GM23338 (cell line): ENCODE data around the gene RPUSD1. TPM values are rescaled to one million over a fixed set of nuclear protein-coding genes. Genes with fewer than 3 reads are reported as not detected.

Experiments used
- ATAC-seq: fragments of 200-7000 bp; cut with Tn5 transposase; 3 replicates; pipeline ENCODE4 v1.9.1; 2020
- DNase-seq: peaks from one replicate; pipeline ENCODE4 v3.0.0-alpha.2; 2015; ENCODE audit warnings: low spot score
- H2AFZ ChIP-seq: fragments of 200-600 bp; sonication (generic); 2 replicates; pipeline ENCODE4 v1.8.0; 2016; ENCODE audit warnings: antibody characterized with exemption, mild to moderate bottlenecking, moderate library complexity
- H3F3A ChIP-seq: fragments of 200-600 bp; sonication (generic); replicated peaks from 2 replicates; pipeline ENCODE4 v1.8.0; 2017; ENCODE audit warnings: antibody characterized with exemption, mixed run types, low read depth
- H3K27ac ChIP-seq: fragments of 200-600 bp; sonication (generic); 2 replicates; pipeline ENCODE4 v1.6.1; 2016; ENCODE audit warnings: low read depth
- H3K27me3 ChIP-seq: fragments of 200-600 bp; sonication (generic); 2 replicates; pipeline ENCODE4 v1.8.0; 2016; ENCODE audit warnings: mild to moderate bottlenecking, mixed run types, moderate library complexity; ENCODE audit not compliant: insufficient read depth
- H3K36me3 ChIP-seq: fragments of 200-600 bp; sonication (generic); 2 replicates; pipeline ENCODE4 v1.8.0; 2016; ENCODE audit warnings: mild to moderate bottlenecking; ENCODE audit not compliant: insufficient read depth
- H3K4me1 ChIP-seq: fragments of 200-600 bp; sonication (generic); 2 replicates; pipeline ENCODE4 v1.8.0; 2016; ENCODE audit warnings: mild to moderate bottlenecking, moderate library complexity; ENCODE audit not compliant: insufficient read depth
- H3K4me2 ChIP-seq: fragments of 200-600 bp; sonication (generic); 2 replicates; pipeline ENCODE4 v1.7.1; 2017; ENCODE audit warnings: mixed run types
- H3K4me3 ChIP-seq: fragments of 200-600 bp; sonication (generic); 2 replicates; pipeline ENCODE4 v1.6.1; 2016; ENCODE audit warnings: mixed run types
- H3K79me2 ChIP-seq: fragments of 200-600 bp; sonication (generic); replicated peaks from 2 replicates; pipeline ENCODE4 v1.8.0; 2017; ENCODE audit warnings: mild to moderate bottlenecking; ENCODE audit not compliant: insufficient read depth
- H3K9me2 ChIP-seq: fragments of 200-600 bp; sonication (generic); 2 replicates; pipeline ENCODE4 v1.8.0; 2017; ENCODE audit not compliant: insufficient read depth
- H4K20me1 ChIP-seq: fragments of 200-600 bp; sonication (generic); replicated peaks from 2 replicates; pipeline ENCODE4 v1.8.0; 2017; ENCODE audit warnings: mild to moderate bottlenecking; ENCODE audit not compliant: insufficient read depth
- H3K27ac Mint-ChIP-seq: 2 replicates; pipeline ENCODE4 v1.8.0; 2020; ENCODE audit warnings: inconsistent platforms, mild to moderate bottlenecking, moderate library complexity, mixed read lengths
- H3K27me3 Mint-ChIP-seq: 3 replicates; pipeline ENCODE4 v1.8.0; 2022; ENCODE audit warnings: low read depth, mild to moderate bottlenecking, moderate library complexity, mixed read lengths, inconsistent platforms; ENCODE audit not compliant: insufficient read depth, poor library complexity
- H3K36me3 Mint-ChIP-seq: 3 replicates; pipeline ENCODE4 v1.8.0; 2021; ENCODE audit warnings: low read depth, mild to moderate bottlenecking, inconsistent platforms, moderate library complexity, mixed read lengths
- H3K4me1 Mint-ChIP-seq: 3 replicates; pipeline ENCODE4 v1.8.0; 2020; ENCODE audit warnings: mild to moderate bottlenecking, inconsistent platforms, mixed read lengths
- H3K4me3 Mint-ChIP-seq: 3 replicates; pipeline ENCODE4 v1.8.0; 2021; ENCODE audit warnings: moderate library complexity, mild to moderate bottlenecking, inconsistent platforms, mixed read lengths
- H3K9me3 Mint-ChIP-seq: 3 replicates; pipeline ENCODE4 v1.8.0; 2020; ENCODE audit warnings: moderate library complexity, mild to moderate bottlenecking, inconsistent platforms, mixed read lengths
- CREB1 ChIP-seq: fragments of 250-450 bp; sonication (Bioruptor Pico); IDR thresholded peaks from 2 replicates; pipeline ENCODE4 v1.5.0; 2020; ENCODE audit warnings: low read depth, mild to moderate bottlenecking, moderate library complexity
- EZH2 ChIP-seq: fragments of 200-600 bp; sonication (generic); IDR thresholded peaks from one replicate; pipeline ENCODE4 v1.8.0; 2017; ENCODE audit warnings: antibody characterized with exemption, mild to moderate bottlenecking, low read depth; ENCODE audit not compliant: unreplicated experiment
- EZH2phosphoT487 ChIP-seq: fragments of 200-600 bp; sonication (generic); IDR thresholded peaks from one replicate; pipeline ENCODE4 v1.8.1; 2018; ENCODE audit warnings: antibody characterized with exemption; ENCODE audit not compliant: unreplicated experiment
- NANOG ChIP-seq: IDR thresholded peaks from 2 replicates; pipeline ENCODE4 v1.6.1; 2016; ENCODE audit warnings: antibody characterized with exemption, borderline replicate concordance
- REST ChIP-seq: IDR thresholded peaks from one replicate; pipeline ENCODE4 v1.6.1; 2018; ENCODE audit warnings: antibody characterized with exemption; ENCODE audit not compliant: unreplicated experiment
- STAT1 ChIP-seq: IDR thresholded peaks from one replicate; pipeline ENCODE4 v1.6.1; 2016; ENCODE audit warnings: antibody characterized with exemption; ENCODE audit not compliant: unreplicated experiment
- ZNF462 ChIP-seq: fragments of 250-450 bp; sonication (Bioruptor Pico); IDR thresholded peaks from 2 replicates; pipeline ENCODE4 v1.5.0; 2020; ENCODE audit warnings: mild to moderate bottlenecking, moderate library complexity
- polyA plus RNA-seq: library from polyadenylated mRNA; unstranded; fragments of >200 nt; fragmentation: Nextera tagmentation; extraction: Ambion mirVana; gene quantifications from 2 replicates; pipeline ENCODE4 v1.2.1, GENCODE V29; 2016
- total RNA-seq: library from RNA; depleted of rRNA; stranded (reverse); fragments of >200 nt; shearing (Covaris generic); gene quantifications from 2 replicates; pipeline ENCODE4 v1.2.3, GENCODE V29; 2014

Gene RPUSD1
- total and polyA plus RNA-seq, 2 experiments from 2014 or later = 19.1 to 79.5 TPM

GRCh38 chr16:802461-802860, 14.3 kb upstream of the RPUSD1 start (continued):
- TF ChIP-seq ZNF462 (CRISPR knock-in tag) (no peak), NANOG (no peak)

- no peak overlapping the region for H3K4me3 Mint-ChIP-seq
- no peak for TF ChIP-seq EZH2phosphoT487
- TF ChIP-seq REST = no peak
- no peak for TF ChIP-seq STAT1
- no peak for TF ChIP-seq CREB1 (CRISPR knock-in tag)
- TF ChIP-seq NANOG = no peak
- no peak for TF ChIP-seq EZH2
Observed at GRCh38 chr16:801584-802363, 13.6 kb upstream of the RPUSD1 start.

More at GRCh38 chr16:801584-802363, 13.6 kb upstream of the RPUSD1 start:
- Mint-ChIP-seq H3K9me3 (no peaks in the 10 kb centered on the region; the same call in 1 of the 3 replicates), H3K4me1 (peaks cover 4% of the 10 kb centered on the region; the same call in 1 of the 3 replicates), H3K27ac (no peak overlapping the region), H3K36me3 (peaks cover 20% of the 10 kb centered on the region; the same call in 2 of the 3 replicates), H3K27me3 (peaks cover 31% of the 10 kb centered on the region)
- H3K27me3 ChIP-seq = peaks cover 43% of the 10 kb centered on the region
- no peak overlapping the region for H2AFZ ChIP-seq
- peaks cover 3% of the 10 kb centered on the region; the same call in 1 of the 2 replicates for H3K4me1 ChIP-seq
- no peaks in the 10 kb centered on the region for H3F3A ChIP-seq
- no peaks in the 10 kb centered on the region; the same call in 1 of the 2 replicates for H4K20me1 ChIP-seq
- H3K79me2 ChIP-seq = no peaks in the 10 kb centered on the region
- no peaks in the 10 kb centered on the region for H3K9me2 ChIP-seq
- H3K27ac ChIP-seq = no peak overlapping the region
- no peak for ATAC-seq
- no peak overlapping the region for H3K4me3 ChIP-seq
- no peak overlapping the region for H3K4me2 ChIP-seq
- no peaks in the 10 kb centered on the region for H3K36me3 ChIP-seq
- no peak for DNase-seq
